Retinal pigment epithelial cell (primary cell): Measurements from ENCODE around the gene PLD5.
"Not testable (repeated sequence)": the region's sequence is repeated elsewhere in the genome, so short reads cannot be mapped to it uniquely, and the experiment has no call there.

Source experiments
- DNase-seq: peaks from one replicate; pipeline ENCODE4 v3.0.0-alpha.2; 2010; ENCODE audit warnings: low read depth
- H3K4me3 ChIP-seq: 2 replicates; pipeline ENCODE4 v1.5.1; 2011; ENCODE audit warnings: mild to moderate bottlenecking, low read length, control low read depth, moderate library complexity
- CTCF ChIP-seq: conservative IDR thresholded peaks from 2 replicates; pipeline ENCODE4 v1.5.1; 2011; ENCODE audit warnings: low read depth, low read length, control low read depth, inconsistent platforms

The PLD5 gene

GRCh38 chr1:242212401-242212800 lies 312.1 kb downstream of the PLD5 start:
- no peak for DNase-seq
- H3K4me3 ChIP-seq: no peak overlapping the region
- no peak for TF ChIP-seq CTCF

GRCh38 chr1:242211254-242212022 lies 313.1 kb downstream of the PLD5 start:
- DNase-seq: no peak
- no peak overlapping the region for H3K4me3 ChIP-seq

GRCh38 chr1:242210316-242210715 lies 314.2 kb downstream of the PLD5 start:
- H3K4me3 ChIP-seq, DNase-seq: not testable (repeated sequence)

More at GRCh38 chr1:242211254-242212022, 313.1 kb downstream of the PLD5 start:
- no peak for TF ChIP-seq CTCF

GRCh38 chr1:242209063-242209462 lies 315.4 kb downstream of the PLD5 start:
- TF ChIP-seq CTCF: no peak
- no peak overlapping the region for H3K4me3 ChIP-seq
- DNase-seq: no peak

- H3K4me3 ChIP-seq: no peak overlapping the region
- no peak for DNase-seq
- TF ChIP-seq CTCF: no peak
Measured at GRCh38 chr1:242208021-242208420, 316.5 kb downstream of the PLD5 start.

GRCh38 chr1:242206994-242207393 lies 317.5 kb downstream of the PLD5 start:
- H3K4me3 ChIP-seq: no peak overlapping the region
- no peak for DNase-seq
- no peak for TF ChIP-seq CTCF

GRCh38 chr1:242205622-242206489 lies 318.6 kb downstream of the PLD5 start:
- no peak for DNase-seq
- no peak for TF ChIP-seq CTCF
- no peak overlapping the region for H3K4me3 ChIP-seq
